GM19463 (cell line): ENCODE measurements around the gene GUCY1A2.
"Not testable (repeated sequence)": the region's sequence is repeated elsewhere in the genome, so short reads cannot be mapped to it uniquely, and the experiment has no call there.

Source experiments
- ATAC-seq: cut with Tn5 transposase; IDR thresholded peaks from one replicate; pipeline ENCODE4 v1.9.1; 2021; ENCODE audit warnings: mild to moderate bottlenecking, moderate library complexity; ENCODE audit not compliant: unreplicated experiment

The GUCY1A2 gene

GRCh38 chr11:106842134-106842533, 176.1 kb downstream of the GUCY1A2 start:
- no peak for ATAC-seq

GRCh38 chr11:106840947-106841346, 177.3 kb downstream of the GUCY1A2 start:
- no peak for ATAC-seq

GRCh38 chr11:106840146-106840545, 178.1 kb downstream of the GUCY1A2 start:
- ATAC-seq = no peak

GRCh38 chr11:106834567-106834966, 183.7 kb downstream of the GUCY1A2 start:
- no peak for ATAC-seq

GRCh38 chr11:106828976-106829375, 189.3 kb downstream of the GUCY1A2 start:
- ATAC-seq = no peak

- ATAC-seq = no peak
Measured at GRCh38 chr11:106828576-106828975, 189.7 kb downstream of the GUCY1A2 start.

GRCh38 chr11:106827687-106828086, 190.6 kb downstream of the GUCY1A2 start:
- no peak for ATAC-seq

GRCh38 chr11:106826558-106826957, 191.7 kb downstream of the GUCY1A2 start:
- not testable (repeated sequence) for ATAC-seq

- ATAC-seq = no peak
Measured at GRCh38 chr11:106821826-106822225, 196.4 kb downstream of the GUCY1A2 start.

GRCh38 chr11:106821291-106821690, 197.0 kb downstream of the GUCY1A2 start:
- ATAC-seq = no peak

- no peak for ATAC-seq
Measured at GRCh38 chr11:106818443-106818842, 199.8 kb downstream of the GUCY1A2 start.

GRCh38 chr11:106815209-106815608, 203.1 kb downstream of the GUCY1A2 start:
- ATAC-seq = no peak

GRCh38 chr11:106813806-106814205, 204.5 kb downstream of the GUCY1A2 start:
- ATAC-seq = no peak

- ATAC-seq = no peak
Measured at GRCh38 chr11:106794058-106794457, 224.2 kb downstream of the GUCY1A2 start.

- no peak for ATAC-seq
Measured at GRCh38 chr11:106789406-106789805, 228.9 kb downstream of the GUCY1A2 start.

GRCh38 chr11:106787454-106787853, 230.8 kb downstream of the GUCY1A2 start:
- no peak for ATAC-seq

- no peak for ATAC-seq
Measured at GRCh38 chr11:106785913-106786650, 232.2 kb downstream of the GUCY1A2 start.

GRCh38 chr11:106777302-106777701, 241.0 kb downstream of the GUCY1A2 start:
- not testable (repeated sequence) for ATAC-seq

- ATAC-seq = no peak
Measured at GRCh38 chr11:106770489-106771085, 247.7 kb downstream of the GUCY1A2 start.

GRCh38 chr11:106765469-106766258, 252.6 kb downstream of the GUCY1A2 start:
- ATAC-seq = no peak

- ATAC-seq = no peak
Measured at GRCh38 chr11:106763501-106763900, 254.8 kb downstream of the GUCY1A2 start.

- no peak for ATAC-seq
Measured at GRCh38 chr11:106761745-106762144, 256.5 kb downstream of the GUCY1A2 start.
